CD4-positive, alpha-beta memory T cell (primary cell): ENCODE results near the gene PROC. TPM values are rescaled to one million over a fixed set of nuclear protein-coding genes. Genes with fewer than 3 reads are reported as not detected.

Source experiments
- CTCF ChIA-PET: fragments of 350-600 bp; sonication (Branson Sonifier 250); formaldehyde crosslinking; loops from one replicate; lab custom pipeline; 2021; ENCODE audit warnings: inconsistent platforms; ENCODE audit not compliant: partially characterized antibody; lab: Charles Lee
- POLR2A ChIA-PET: fragments of 350-600 bp; sonication (Branson Sonifier 250); formaldehyde crosslinking; loops from one replicate; lab custom pipeline; 2021; ENCODE audit not compliant: partially characterized antibody; lab: Charles Lee
- DNase-seq, 5 donors: peaks; one replicate each; pipeline versions ENCODE4 v3.0.0 to v3.0.0-alpha.2; 2020 to 2022; ENCODE audit warnings: mixed read lengths in 1 of 5
- H3K27ac ChIP-seq: one replicate; pipeline ENCODE4 v1.7.0; 2013; ENCODE audit warnings: low read depth, low read length
- H3K27me3 ChIP-seq: 2 replicates; pipeline ENCODE4 v1.7.0; 2013; ENCODE audit warnings: mild to moderate bottlenecking, low read length, moderate library complexity; ENCODE audit not compliant: insufficient read depth
- H3K36me3 ChIP-seq: 2 replicates; pipeline ENCODE4 v1.7.0; 2013; ENCODE audit warnings: mild to moderate bottlenecking, low read length, moderate library complexity; ENCODE audit not compliant: insufficient read depth
- H3K4me1 ChIP-seq: 2 replicates; pipeline ENCODE4 v1.7.0; 2013; ENCODE audit warnings: mild to moderate bottlenecking, low read length, moderate library complexity; ENCODE audit not compliant: insufficient read depth
- H3K4me3 ChIP-seq, 2 donors: one replicate each; pipeline ENCODE4 v1.7.0; 2013; ENCODE audit warnings: low read length in 2 of 2, mild to moderate bottlenecking in 1 of 2
- H3K9me3 ChIP-seq, 2 donors: one replicate each; pipeline ENCODE4 v1.7.0; 2013; ENCODE audit warnings: low read length in 2 of 2, control low read depth in 1 of 2; ENCODE audit not compliant: control insufficient read depth in 1 of 2
- H3K27ac Mint-ChIP-seq, 7 donors: one replicate each; pipeline ENCODE4 v1.8.0; 2020 to 2021; ENCODE audit warnings: mixed read lengths in 7 of 7, mild to moderate bottlenecking in 6 of 7, inconsistent platforms in 3 of 7, moderate library complexity in 3 of 7
- H3K27me3 Mint-ChIP-seq, 2 donors: one replicate each; pipeline ENCODE4 v1.8.0; 2020 to 2021; ENCODE audit warnings: mixed read lengths in 2 of 2
- H3K36me3 Mint-ChIP-seq, 2 donors: one replicate each; pipeline ENCODE4 v1.8.0; 2020 to 2021; ENCODE audit warnings: mixed read lengths in 2 of 2, inconsistent platforms in 1 of 2, mild to moderate bottlenecking in 1 of 2
- H3K4me1 Mint-ChIP-seq, 4 donors: one replicate each; pipeline ENCODE4 v1.8.0; 2020 to 2021; ENCODE audit warnings: mixed read lengths in 4 of 4, mild to moderate bottlenecking in 1 of 4
- H3K4me3 Mint-ChIP-seq, 8 donors: one replicate each; pipeline ENCODE4 v1.8.0; 2020 to 2021; ENCODE audit warnings: mixed read lengths in 8 of 8, mild to moderate bottlenecking in 7 of 8, moderate library complexity in 6 of 8, inconsistent platforms in 3 of 8
- H3K9me3 Mint-ChIP-seq, 8 donors: one replicate each; pipeline ENCODE4 v1.8.0; 2020 to 2021; ENCODE audit warnings: mixed read lengths in 8 of 8, mild to moderate bottlenecking in 5 of 8, inconsistent platforms in 3 of 8, moderate library complexity in 1 of 8
- intact Hi-C: fragments of 100-400 bp; cut with micrococcal nuclease; formaldehyde crosslinking; loops from one replicate; pipeline ENCODE4 v1.15.1; 2023
- polyA plus RNA-seq, 2 donors: library from polyadenylated mRNA; unstranded; fragments of 300-500 nt; fragmentation: Illumina TruSeq; gene quantifications; one replicate each; pipeline ENCODE4 v1.2.3, GENCODE V29; 2021
- total RNA-seq, 2 experiments: library from RNA; stranded (reverse); gene quantifications; one replicate each; pipeline ENCODE4 v1.2.3, GENCODE V29; 2021

PROC gene
- total and polyA plus RNA-seq, 4 experiments from 2014 or later, result not detected

DNA sequence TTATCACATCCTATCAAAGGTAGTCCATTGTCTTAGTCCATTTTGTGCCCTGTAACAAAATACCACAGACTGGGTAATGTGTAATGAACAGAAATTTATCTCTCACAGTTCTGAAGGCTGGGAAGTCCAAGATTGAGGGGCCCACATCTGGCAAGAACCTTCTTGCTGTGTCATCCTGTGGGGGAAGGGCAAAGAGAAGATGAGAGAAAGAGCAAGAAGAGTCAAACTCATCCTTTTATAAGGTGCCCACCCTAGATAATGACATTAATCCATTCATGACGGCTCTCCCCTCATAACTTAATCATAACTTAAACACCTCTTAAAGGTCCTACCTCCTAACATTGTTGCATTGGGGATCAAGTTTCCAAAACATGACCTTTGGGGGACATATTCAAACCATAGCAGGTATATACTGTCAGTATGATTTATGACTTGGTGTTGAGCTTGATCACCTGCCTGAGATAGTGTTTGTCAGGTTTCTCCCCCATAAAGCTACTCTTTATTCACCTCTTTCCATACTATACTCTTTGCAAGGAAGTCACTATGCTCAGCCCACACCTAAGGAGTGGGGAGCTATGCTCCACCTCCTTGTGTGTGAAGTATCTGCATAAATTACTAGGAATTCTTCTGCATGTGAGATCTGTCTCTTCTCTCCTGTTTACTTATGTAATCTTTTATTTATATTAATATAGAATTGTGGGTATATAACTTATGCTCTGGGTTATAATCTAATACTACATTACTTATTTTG, 25.2 kb upstream of the PROC start:
- H3K27ac ChIP-seq, result no peak overlapping the region
- ChIA-PET POLR2A (no interaction called here), CTCF (no interaction called here)
- peaks cover 17 to 30% (median 22%) of the 10 kb centered on the region in 4 donors for H3K4me1 Mint-ChIP-seq
- no peaks in the 10 kb centered on the region for H3K36me3 Mint-ChIP-seq
- H3K27ac Mint-ChIP-seq, result peak overlapping the region in 3 of 7 donors; percentile 12 to 68 (median 15)
- H3K9me3 ChIP-seq, result no peaks in the 10 kb centered on the region
- H3K36me3 ChIP-seq, result no peaks in the 10 kb centered on the region
- H3K27me3 ChIP-seq, result no peaks in the 10 kb centered on the region
- H3K9me3 Mint-ChIP-seq, result no peaks in the 10 kb centered on the region
- no peak for DNase-seq
- no peak overlapping the region for H3K4me3 ChIP-seq
- H3K4me3 Mint-ChIP-seq, result no peak overlapping the region
- H3K27me3 Mint-ChIP-seq, result peaks cover 0 to 2% of the 10 kb centered on the region in 2 donors
- intact Hi-C loops, result no loop called here
- peaks cover 22% of the 10 kb centered on the region for H3K4me1 ChIP-seq

DNA sequence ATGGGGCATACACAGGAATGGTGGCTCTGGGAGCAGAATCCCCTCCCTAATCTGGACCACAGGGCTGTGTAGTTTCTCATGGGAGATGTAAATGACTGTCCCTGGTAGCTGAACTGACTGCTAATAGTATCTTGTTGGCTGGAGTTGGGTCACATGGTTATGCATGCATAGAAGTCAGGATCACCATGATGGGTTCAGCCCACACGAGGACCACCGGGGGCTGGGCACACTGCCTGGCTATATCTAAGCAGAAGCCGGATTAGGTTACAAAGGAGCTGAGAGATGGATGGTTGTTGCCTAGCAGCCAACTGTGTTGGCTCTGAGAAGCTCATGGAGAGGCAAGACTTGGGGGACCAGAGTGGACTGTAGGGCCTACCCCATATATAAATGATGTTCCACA, 23.7 kb upstream of the PROC start:
- H3K27ac ChIP-seq, result no peak overlapping the region
- no peaks in the 10 kb centered on the region for H3K27me3 ChIP-seq
- Mint-ChIP-seq H3K4me1 (peaks cover 6 to 15% (median 9%) of the 10 kb centered on the region in 4 donors), H3K9me3 (no peaks in the 10 kb centered on the region), H3K36me3 (no peaks in the 10 kb centered on the region), H3K4me3 (no peak overlapping the region), H3K27me3 (peaks cover 0 to 5% of the 10 kb centered on the region in 2 donors), H3K27ac (no peak overlapping the region)
- no peaks in the 10 kb centered on the region for H3K36me3 ChIP-seq
- no peaks in the 10 kb centered on the region for H3K9me3 ChIP-seq
- H3K4me3 ChIP-seq, result no peak overlapping the region
- H3K4me1 ChIP-seq, result peaks cover 10% of the 10 kb centered on the region
- ChIA-PET CTCF (no interaction called here), POLR2A (no interaction called here)
- intact Hi-C loops, result no loop called here
- DNase-seq, result no peak

DNA sequence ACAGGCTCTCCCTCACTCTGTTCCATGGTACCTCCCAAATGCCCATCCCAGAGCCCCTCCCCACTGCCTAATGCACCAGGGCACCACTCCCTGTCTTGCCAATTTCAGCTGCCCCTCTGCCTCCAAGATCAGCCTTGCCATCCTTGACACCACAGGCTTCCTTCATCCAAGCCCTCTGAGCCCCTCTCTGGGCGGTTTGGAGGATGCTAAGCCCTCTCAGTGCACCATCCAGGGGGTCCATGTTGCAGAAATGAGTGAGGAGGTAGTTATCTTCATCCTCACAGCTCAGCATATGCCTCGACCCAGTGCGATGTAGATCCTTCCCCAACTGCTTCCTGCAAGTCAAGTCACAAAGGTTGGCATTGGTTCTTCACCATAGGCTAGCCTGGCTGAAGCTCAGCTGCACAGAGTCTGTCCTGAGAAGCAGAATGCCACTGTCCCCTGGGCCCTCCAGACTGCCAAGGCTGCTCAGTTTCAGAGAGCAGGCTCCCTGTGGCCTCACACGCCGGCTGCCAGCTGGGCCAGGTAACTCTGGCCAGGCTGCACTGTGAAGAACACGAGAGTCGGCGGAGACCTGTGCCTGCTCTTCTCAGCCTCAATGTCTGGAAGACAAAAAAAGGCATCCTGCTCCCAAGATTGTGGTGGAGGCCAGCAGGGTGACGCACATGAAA, 20.5 kb upstream of the PROC start:
- Mint-ChIP-seq H3K27ac (peak overlapping the region in 1 of 7 donors; percentile 62), H3K27me3 (peaks cover 0 to 9% of the 10 kb centered on the region in 2 donors), H3K4me1 (no peaks in the 10 kb centered on the region), H3K9me3 (no peaks in the 10 kb centered on the region), H3K4me3 (no peak overlapping the region), H3K36me3 (no peaks in the 10 kb centered on the region)
- H3K27ac ChIP-seq, result no peak overlapping the region
- intact Hi-C loops, result no loop called here
- no peak overlapping the region for H3K4me3 ChIP-seq
- no peak for DNase-seq
- ChIA-PET CTCF (no interaction called here), POLR2A (no interaction called here)
- H3K36me3 ChIP-seq, result no peaks in the 10 kb centered on the region
- H3K4me1 ChIP-seq, result peaks cover 3% of the 10 kb centered on the region
- H3K27me3 ChIP-seq, result no peaks in the 10 kb centered on the region
- no peaks in the 10 kb centered on the region for H3K9me3 ChIP-seq

DNA sequence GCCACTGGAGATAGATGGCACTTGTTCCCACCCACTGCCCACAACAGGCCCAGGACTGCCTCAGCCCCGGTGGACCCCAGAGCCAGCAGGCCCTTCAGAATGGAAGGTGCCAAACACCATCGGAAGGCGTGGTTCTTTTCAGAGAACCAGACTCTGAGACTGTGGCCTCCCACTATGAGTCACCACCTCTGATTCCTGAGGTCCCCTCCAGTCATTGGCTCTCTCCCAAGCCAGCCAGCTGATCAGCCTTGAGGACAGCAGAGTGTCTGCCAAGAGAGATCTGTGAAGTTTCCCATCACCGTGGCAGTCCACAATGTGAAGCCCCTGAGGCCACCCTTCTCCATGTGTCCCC, 20.0 kb upstream of the PROC start:
- POLR2A ChIA-PET, result no interaction called here

DNA sequence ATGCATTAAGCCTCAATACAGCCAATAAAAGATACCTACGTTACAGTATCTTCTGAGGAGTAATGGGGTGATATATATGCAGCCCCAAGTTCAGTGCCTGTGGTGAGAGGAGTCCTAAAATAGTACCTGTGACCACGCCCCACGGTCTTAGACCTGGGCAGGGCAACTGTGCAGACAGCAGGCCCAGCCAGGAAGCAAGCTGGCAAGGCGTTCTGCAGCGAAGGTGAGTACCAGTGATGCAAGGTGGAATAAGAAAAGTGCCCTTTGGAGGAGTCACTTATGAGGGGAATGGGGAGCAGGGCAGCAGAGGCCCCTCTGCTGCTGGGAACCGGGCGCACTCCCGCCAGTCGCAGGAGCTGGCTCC, 17.7 kb upstream of the PROC start:
- Histone ChIP-seq H3K9me3 (no peaks in the 10 kb centered on the region), H3K27me3 (no peaks in the 10 kb centered on the region), H3K36me3 (no peaks in the 10 kb centered on the region), H3K4me1 (peaks cover 3% of the 10 kb centered on the region), H3K27ac (no peak overlapping the region), H3K4me3 (no peak overlapping the region)
- no peak for DNase-seq
- Mint-ChIP-seq H3K36me3 (no peaks in the 10 kb centered on the region), H3K27ac (no peak overlapping the region), H3K9me3 (no peaks in the 10 kb centered on the region), H3K27me3 (peaks cover 0 to 9% of the 10 kb centered on the region in 2 donors), H3K4me3 (no peak overlapping the region), H3K4me1 (no peaks in the 10 kb centered on the region)
- CTCF ChIA-PET, result no interaction called here
- intact Hi-C loops, result no loop called here
- POLR2A ChIA-PET, result no interaction called here

More for the DNA sequence above, 20.0 kb upstream of the PROC start:
- DNase-seq, result peak in 1 of 5 donors; percentile 73
- Mint-ChIP-seq H3K9me3 (no peaks in the 10 kb centered on the region), H3K27ac (peak overlapping the region in 2 of 7 donors; percentile 13 to 62), H3K4me3 (no peak overlapping the region), H3K27me3 (peaks cover 0 to 9% of the 10 kb centered on the region in 2 donors), H3K4me1 (no peaks in the 10 kb centered on the region), H3K36me3 (no peaks in the 10 kb centered on the region)
- intact Hi-C loops, result no loop called here
- H3K4me3 ChIP-seq, result no peak overlapping the region
- CTCF ChIA-PET, result interaction anchor here (1.1 kb wide), 1 partner anchor 10 kb away, joined by 3 read pairs; no protein-coding TSS in a partner anchor
- H3K27me3 ChIP-seq, result no peaks in the 10 kb centered on the region
- no peak overlapping the region for H3K27ac ChIP-seq
- no peaks in the 10 kb centered on the region for H3K36me3 ChIP-seq
- H3K9me3 ChIP-seq, result no peaks in the 10 kb centered on the region
- peaks cover 3% of the 10 kb centered on the region for H3K4me1 ChIP-seq

DNA sequence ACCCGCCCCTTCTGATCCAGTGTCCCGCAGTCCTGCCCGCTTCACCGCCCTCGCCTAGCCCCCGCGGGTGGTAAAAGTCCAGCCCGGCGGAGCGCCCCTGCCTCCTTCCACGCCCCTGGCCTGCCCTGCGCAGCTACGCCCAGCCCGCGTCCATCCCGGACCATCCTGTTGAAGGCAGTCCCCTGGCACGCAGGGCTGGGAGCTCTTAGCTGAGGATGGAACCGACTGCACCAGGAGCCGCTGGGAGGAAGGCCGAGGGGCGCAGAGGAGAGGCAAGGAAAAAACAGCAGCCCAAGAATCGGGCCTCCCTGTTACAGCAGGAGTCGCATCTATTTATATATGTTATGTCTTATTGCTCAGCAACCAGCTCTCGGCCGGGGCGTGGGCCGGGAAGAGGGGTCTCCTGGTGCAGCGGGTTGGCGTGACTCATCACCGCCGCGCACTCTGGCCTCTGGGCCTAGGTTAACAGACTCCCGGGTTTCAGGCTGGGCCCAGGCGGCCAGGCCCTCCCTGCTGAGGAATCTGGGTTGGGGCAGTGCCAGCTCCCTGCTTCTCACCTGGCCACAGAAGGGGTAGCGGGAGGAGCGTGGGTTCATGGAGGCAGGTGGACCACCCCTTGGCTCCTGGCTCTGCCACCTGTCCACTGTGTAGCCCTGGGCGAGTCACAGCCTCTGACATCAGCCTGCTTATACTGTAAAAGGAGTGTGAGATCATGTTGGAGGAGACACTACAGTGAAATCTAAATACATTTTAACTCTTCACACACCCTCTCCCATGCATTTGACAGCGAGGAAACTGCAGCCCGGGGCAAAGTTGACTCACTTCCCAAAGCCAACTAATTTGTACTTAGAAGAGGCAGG, 17.1 kb upstream of the PROC start:
- H3K36me3 Mint-ChIP-seq, result no peaks in the 10 kb centered on the region
- H3K4me3 ChIP-seq, result no peak overlapping the region
- peaks cover 0 to 9% of the 10 kb centered on the region in 2 donors for H3K27me3 Mint-ChIP-seq
- no peak overlapping the region for H3K4me3 Mint-ChIP-seq
- no peaks in the 10 kb centered on the region for H3K36me3 ChIP-seq
- H3K9me3 ChIP-seq, result no peaks in the 10 kb centered on the region
- H3K27ac ChIP-seq, result no peak overlapping the region
- no peak overlapping the region for H3K27ac Mint-ChIP-seq
- no peak for DNase-seq
- H3K4me1 Mint-ChIP-seq, result no peaks in the 10 kb centered on the region
- H3K27me3 ChIP-seq, result no peaks in the 10 kb centered on the region
- H3K9me3 Mint-ChIP-seq, result no peaks in the 10 kb centered on the region
- intact Hi-C loops, result no loop called here
- CTCF ChIA-PET, result no interaction called here
- POLR2A ChIA-PET, result no interaction called here
- peaks cover 3% of the 10 kb centered on the region for H3K4me1 ChIP-seq
